ENCODE measurements around the gene GJD3. TPM values are rescaled to one million over a fixed set of nuclear protein-coding genes. Genes with fewer than 3 reads are reported as not detected.
A peak's percentile ranks its signal among the peaks of the same experiment; 100 is the strongest.
"Not testable (repeated sequence)": the region's sequence is repeated elsewhere in the genome, so short reads cannot be mapped to it uniquely, and the experiment has no call there.

The GJD3 gene
- total RNA-seq, 1 experiment from 2014 or later: 0.71 TPM

GRCh38 chr17:40372031-40372430 is 7.5 kb upstream of the GJD3 start:
- peak overlapping the region; percentile 14 for H3K27ac Mint-ChIP-seq (ENCODE audit: unreplicated experiment)
- CTCF ChIA-PET: interaction anchor here (0.6 to 2.7 kb wide), 20 partner anchors 9 to 719 kb away, joined by 3 to 13 read pairs (median 5); partner anchors contain the start of genes KRT25, TOP2A and WIPF2
- H3K36me3 Mint-ChIP-seq (ENCODE audit: insufficient read depth, unreplicated experiment): peaks cover 6% of the 10 kb centered on the region

GRCh38 chr17:40371261-40371929 is 6.9 kb upstream of the GJD3 start:
- BruUV-seq (replicated peaks): no TSS peak
- peaks cover 24% of the 10 kb centered on the region for H3K9me3 Mint-ChIP-seq (ENCODE audit: low read depth, unreplicated experiment)
- no peak for TF ChIP-seq CTCF (IDR thresholded peaks at IDR 0.05; ENCODE audit: unreplicated experiment)
- CTCF ChIA-PET: interaction anchor here (0.7 to 2.7 kb wide), 14 partner anchors 9 to 910 kb away, joined by 3 to 13 read pairs (median 5); partner anchors contain the start of genes CDK12 and TOP2A
- DNase-seq: no peak
- H3K4me3 Mint-ChIP-seq (ENCODE audit: low read depth, unreplicated experiment): no peak overlapping the region
- H3K36me3 Mint-ChIP-seq (ENCODE audit: insufficient read depth, unreplicated experiment): peaks cover 6% of the 10 kb centered on the region
- H3K4me1 Mint-ChIP-seq (ENCODE audit: low read depth, unreplicated experiment): peaks cover 25% of the 10 kb centered on the region
- intact Hi-C loops (cut with micrococcal nuclease; ENCODE audit: unreplicated experiment): loop anchor here (5.0 to 10.0 kb wide), 2 partner anchors 323 to 364 kb away; no protein-coding TSS in a partner anchor
- H3K27ac Mint-ChIP-seq (ENCODE audit: unreplicated experiment): no peak overlapping the region
- H3K27me3 Mint-ChIP-seq (ENCODE audit: unreplicated experiment): no peaks in the 10 kb centered on the region

More at GRCh38 chr17:40372031-40372430, 7.5 kb upstream of the GJD3 start:
- intact Hi-C loops (cut with micrococcal nuclease; ENCODE audit: unreplicated experiment): loop anchor here (2.0 to 10.0 kb wide), 3 partner anchors 173 to 365 kb away; no protein-coding TSS in a partner anchor
- H3K4me3 Mint-ChIP-seq (ENCODE audit: low read depth, unreplicated experiment): no peak overlapping the region
- H3K4me1 Mint-ChIP-seq (ENCODE audit: low read depth, unreplicated experiment): peaks cover 25% of the 10 kb centered on the region
- no peaks in the 10 kb centered on the region for H3K27me3 Mint-ChIP-seq (ENCODE audit: unreplicated experiment)
- TF ChIP-seq CTCF (IDR thresholded peaks at IDR 0.05; ENCODE audit: unreplicated experiment): no peak
- DNase-seq: no peak
- no TSS peak for BruUV-seq (replicated peaks)
- peaks cover 24% of the 10 kb centered on the region for H3K9me3 Mint-ChIP-seq (ENCODE audit: low read depth, unreplicated experiment)

- intact Hi-C loops (cut with micrococcal nuclease; ENCODE audit: unreplicated experiment): loop anchor here (5.0 to 10.0 kb wide), 2 partner anchors 325 to 363 kb away; no protein-coding TSS in a partner anchor
- no peak for TF ChIP-seq CTCF (IDR thresholded peaks at IDR 0.05; ENCODE audit: unreplicated experiment)
- H3K36me3 Mint-ChIP-seq (ENCODE audit: insufficient read depth, unreplicated experiment): peaks cover 8% of the 10 kb centered on the region
- no TSS peak for BruUV-seq (replicated peaks)
- no peak overlapping the region for H3K4me3 Mint-ChIP-seq (ENCODE audit: low read depth, unreplicated experiment)
- no peak for DNase-seq
- H3K9me3 Mint-ChIP-seq (ENCODE audit: low read depth, unreplicated experiment): peaks cover 24% of the 10 kb centered on the region
- H3K27ac Mint-ChIP-seq (ENCODE audit: unreplicated experiment): no peak overlapping the region
- peaks cover 25% of the 10 kb centered on the region for H3K4me1 Mint-ChIP-seq (ENCODE audit: low read depth, unreplicated experiment)
- CTCF ChIA-PET: interaction anchor here (0.6 to 2.3 kb wide), 4 partner anchors 11 to 238 kb away, joined by 3 to 9 read pairs (median 4); no protein-coding TSS in a partner anchor
- H3K27me3 Mint-ChIP-seq (ENCODE audit: unreplicated experiment): no peaks in the 10 kb centered on the region
Measured at GRCh38 chr17:40369923-40370322, 5.4 kb upstream of the GJD3 start.

- H3K4me3 Mint-ChIP-seq (ENCODE audit: low read depth, unreplicated experiment); DNase-seq; intact Hi-C loops (cut with micrococcal nuclease; ENCODE audit: unreplicated experiment); H3K27me3 Mint-ChIP-seq (ENCODE audit: unreplicated experiment); H3K27ac Mint-ChIP-seq (ENCODE audit: unreplicated experiment); H3K9me3 Mint-ChIP-seq (ENCODE audit: low read depth, unreplicated experiment); BruUV-seq (replicated peaks): not testable (repeated sequence)
- CTCF ChIA-PET: interaction anchor here (0.7 to 3.7 kb wide), 10 partner anchors 9 to 326 kb away, joined by 3 to 13 read pairs (median 5); partner anchors contain the start of genes IGFBP4 and TOP2A
- Mint-ChIP-seq H3K36me3 (ENCODE audit: insufficient read depth, unreplicated experiment) (peaks cover 30% of the 10 kb centered on the region), H3K4me1 (ENCODE audit: low read depth, unreplicated experiment) (peaks cover 28% of the 10 kb centered on the region)
Measured at GRCh38 chr17:40367728-40368127, 3.2 kb upstream of the GJD3 start.

Data from Calu3 (cell line).